ENCODE measurements around the gene EXOC6B.

EXOC6B gene

DNA sequence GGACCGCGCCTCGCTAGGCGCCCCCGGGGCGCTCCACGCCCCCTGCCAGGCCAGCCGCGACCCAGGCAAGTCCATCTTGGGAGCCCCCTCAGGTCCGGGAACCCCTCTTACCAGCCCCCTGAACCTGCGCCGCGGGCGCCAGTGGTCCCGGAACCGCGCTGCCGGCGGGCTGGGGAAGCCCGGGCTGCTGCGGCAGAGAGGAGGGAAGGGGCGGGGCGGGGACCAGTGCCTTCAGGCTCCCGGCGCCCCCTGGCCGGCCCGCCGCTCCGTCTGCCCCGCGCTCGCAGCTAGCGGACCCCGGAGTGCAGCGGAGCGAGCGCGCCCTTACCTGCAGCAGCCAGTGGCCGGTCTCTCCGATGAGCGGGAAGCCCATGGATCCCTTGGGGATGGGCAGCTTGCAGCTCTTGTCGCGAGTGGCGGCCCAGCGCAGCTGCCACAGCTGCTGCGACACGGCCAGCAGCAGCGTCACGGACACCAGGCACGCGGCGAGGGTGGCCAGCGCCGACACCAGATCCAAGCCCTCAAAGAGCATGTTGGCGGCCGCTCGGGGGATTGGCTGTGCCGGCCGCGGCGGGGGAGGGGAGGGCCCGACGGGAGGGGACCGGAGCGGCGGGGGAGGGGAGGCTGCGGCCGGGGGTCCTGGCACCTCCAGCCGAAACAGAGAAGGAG, 678.4 kb downstream of the EXOC6B start, which contains the start of gene CYP26B1:
Gene CYP26B1 (minus strand): TSS at position 560 of the 669 bp plus-strand sequence. CDS start 28 bp downstream, at position 532.
- no peak for DNase-seq (ENCODE audit: low read depth)
- peak within 1 kb of the TSS; percentile 57 for H3K4me3 ChIP-seq (ENCODE audit: low read length)
- TF ChIP-seq CTCF (conservative IDR thresholded peaks at IDR 0.05; ENCODE audit: low read length) = no peak

DNA sequence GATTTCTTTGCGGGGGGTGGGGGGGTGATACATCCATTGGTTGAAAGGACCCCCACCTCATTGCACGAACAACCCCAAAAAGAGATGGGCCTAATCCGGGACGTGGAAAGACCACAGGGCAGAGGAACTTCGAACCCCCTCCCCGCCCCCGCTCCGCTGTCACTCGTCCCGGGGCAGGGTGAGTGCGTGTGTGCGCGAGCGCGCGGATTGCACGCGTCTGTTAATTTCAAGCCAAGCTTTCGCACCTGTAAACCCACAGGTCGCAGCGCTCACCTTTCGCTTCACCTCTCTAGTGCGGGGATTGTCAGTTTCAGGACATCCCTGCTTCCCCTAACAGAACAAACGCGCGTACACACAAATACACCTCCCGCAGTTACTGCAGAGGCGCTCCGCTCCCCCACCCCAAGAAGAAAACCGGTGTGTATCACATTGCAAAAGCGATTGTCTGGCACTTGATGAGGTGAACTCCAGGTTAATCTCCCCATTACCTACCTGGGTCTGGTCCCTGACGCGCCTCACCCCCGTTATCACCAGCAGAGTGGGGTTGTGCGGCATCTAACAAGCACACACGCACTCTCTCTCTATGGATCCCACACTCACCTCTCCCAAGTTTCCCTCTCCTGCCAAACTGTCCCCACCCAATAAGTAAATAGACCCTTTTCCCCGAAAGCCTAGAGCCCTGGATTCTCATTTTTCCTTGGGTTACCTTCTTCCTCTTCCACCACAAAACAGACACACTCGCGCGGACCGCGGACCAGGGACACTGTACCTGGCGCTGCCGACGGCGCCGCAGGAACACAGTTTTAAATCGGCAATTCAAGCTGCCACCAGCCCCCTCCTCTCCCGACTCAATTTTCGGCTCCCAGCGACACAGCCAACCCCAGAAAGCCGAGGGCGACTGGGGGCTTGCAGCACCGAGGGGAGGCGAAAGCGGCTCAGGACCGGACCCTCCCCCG, 679.2 kb downstream of the EXOC6B start:
- TF ChIP-seq CTCF (conservative IDR thresholded peaks at IDR 0.05; ENCODE audit: low read length) = no peak
- DNase-seq (ENCODE audit: low read depth) = no peak
- H3K4me3 ChIP-seq (ENCODE audit: low read length) = peak overlapping the region; percentile 36

- peak overlapping the region; percentile 31 for H3K4me3 ChIP-seq (ENCODE audit: low read length)
- DNase-seq (ENCODE audit: low read depth) = no peak
- TF ChIP-seq CTCF (conservative IDR thresholded peaks at IDR 0.05; ENCODE audit: low read length) = no peak
Measured at GRCh38 chr2:72145658-72146329, 680.0 kb downstream of the EXOC6B start.

- DNase-seq (ENCODE audit: low read depth) = no peak
- H3K4me3 ChIP-seq (ENCODE audit: low read length) = peak overlapping the region; percentile 31
- TF ChIP-seq CTCF (conservative IDR thresholded peaks at IDR 0.05; ENCODE audit: low read length) = no peak
Measured at GRCh38 chr2:72145289-72145657, 680.6 kb downstream of the EXOC6B start.

GRCh38 chr2:72144632-72145288, 681.1 kb downstream of the EXOC6B start:
- no peak for DNase-seq (ENCODE audit: low read depth)
- peak overlapping the region; percentile 31 for H3K4me3 ChIP-seq (ENCODE audit: low read length)
- TF ChIP-seq CTCF (conservative IDR thresholded peaks at IDR 0.05; ENCODE audit: low read length) = no peak

- DNase-seq (ENCODE audit: low read depth) = no peak
- H3K4me3 ChIP-seq (ENCODE audit: low read length) = no peak overlapping the region
- TF ChIP-seq CTCF (conservative IDR thresholded peaks at IDR 0.05; ENCODE audit: low read length) = no peak
Measured at GRCh38 chr2:72144274-72144631, 681.6 kb downstream of the EXOC6B start.

Data from AG10803 (cell line).